Body of pancreas (tissue), 4 donors: Measurements from ENCODE around the gene PHF23.

Experiments used
- POLR2A ChIP-seq, 3 donors: fragments of 450-650 bp; IDR thresholded peaks; one replicate each; pipeline ENCODE4 v1.6.1; 2016; ENCODE audit warnings: antibody characterized with exemption in 3 of 3, mild to moderate bottlenecking in 2 of 3
- TF ChIP-seq, protein P1 (sequence below), 7 experiments: fragments of 450-650 bp in 4 of 7; fragments of 200-600 bp in 3 of 7; sonication (generic) in 3 of 7; IDR thresholded peaks; one replicate each; pipeline ENCODE4 v1.5.1; 2016 to 2019; ENCODE audit warnings: antibody characterized with exemption in 7 of 7

DNA sequence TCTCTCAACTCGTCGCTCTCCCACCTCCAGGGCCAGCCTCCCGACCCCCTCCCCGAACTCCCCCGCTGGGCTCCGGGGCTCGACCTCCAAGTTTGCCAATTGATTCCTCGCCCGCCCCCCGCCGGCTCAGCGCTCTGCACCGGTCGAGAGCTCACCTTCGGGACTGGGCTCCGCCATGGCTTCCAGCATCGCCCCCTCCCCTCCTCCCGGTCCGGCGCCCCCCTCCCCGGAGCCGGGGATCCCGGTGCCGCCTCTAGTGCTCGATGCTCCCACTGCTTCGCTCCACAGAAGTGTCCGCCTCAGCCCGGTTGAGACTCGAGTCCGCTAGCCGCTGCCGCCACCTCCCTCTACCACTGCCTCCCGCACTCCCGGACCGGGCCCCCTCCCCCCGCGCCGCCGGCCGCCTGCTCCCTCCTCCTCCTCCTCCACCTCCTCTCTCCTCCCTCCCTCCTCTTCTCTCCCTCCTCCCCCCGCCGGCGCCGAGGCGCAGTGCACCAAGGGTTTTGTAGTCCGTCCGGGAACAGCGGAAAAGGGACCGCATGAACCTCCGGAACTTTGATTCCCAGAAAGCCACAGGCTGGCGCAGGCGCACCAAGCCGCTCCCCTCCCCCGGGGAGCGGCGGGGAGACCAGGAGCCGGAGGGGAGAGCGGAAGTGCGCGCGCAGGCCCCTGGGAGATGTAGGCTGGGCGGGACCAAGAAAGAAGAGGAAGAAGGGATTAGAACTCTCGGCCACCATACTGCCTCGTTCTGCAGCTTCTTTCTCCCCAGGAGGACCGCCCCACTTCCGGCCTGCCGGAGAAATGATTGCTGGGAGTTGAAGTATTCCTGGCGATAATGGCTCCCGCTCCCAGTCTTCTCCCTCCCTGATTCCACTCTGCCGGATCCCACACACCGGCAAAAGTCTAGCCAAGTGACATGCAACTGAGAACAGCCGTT, at the start of gene PHF23:
- TF ChIP-seq, protein P1, sequence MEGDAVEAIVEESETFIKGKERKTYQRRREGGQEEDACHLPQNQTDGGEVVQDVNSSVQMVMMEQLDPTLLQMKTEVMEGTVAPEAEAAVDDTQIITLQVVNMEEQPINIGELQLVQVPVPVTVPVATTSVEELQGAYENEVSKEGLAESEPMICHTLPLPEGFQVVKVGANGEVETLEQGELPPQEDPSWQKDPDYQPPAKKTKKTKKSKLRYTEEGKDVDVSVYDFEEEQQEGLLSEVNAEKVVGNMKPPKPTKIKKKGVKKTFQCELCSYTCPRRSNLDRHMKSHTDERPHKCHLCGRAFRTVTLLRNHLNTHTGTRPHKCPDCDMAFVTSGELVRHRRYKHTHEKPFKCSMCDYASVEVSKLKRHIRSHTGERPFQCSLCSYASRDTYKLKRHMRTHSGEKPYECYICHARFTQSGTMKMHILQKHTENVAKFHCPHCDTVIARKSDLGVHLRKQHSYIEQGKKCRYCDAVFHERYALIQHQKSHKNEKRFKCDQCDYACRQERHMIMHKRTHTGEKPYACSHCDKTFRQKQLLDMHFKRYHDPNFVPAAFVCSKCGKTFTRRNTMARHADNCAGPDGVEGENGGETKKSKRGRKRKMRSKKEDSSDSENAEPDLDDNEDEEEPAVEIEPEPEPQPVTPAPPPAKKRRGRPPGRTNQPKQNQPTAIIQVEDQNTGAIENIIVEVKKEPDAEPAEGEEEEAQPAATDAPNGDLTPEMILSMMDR (IDR thresholded peaks at IDR 0.05), result peak in 4 of 7 experiments; percentile 18 to 47 (median 42)
- peak in 2 of 3 donors; percentile 70 to 79 for TF ChIP-seq POLR2A (IDR thresholded peaks at IDR 0.05)
